HG03108 (cell line): ENCODE measurements around the gene HCN4.
"Not testable (repeated sequence)": the region's sequence is repeated elsewhere in the genome, so short reads cannot be mapped to it uniquely, and the experiment has no call there.

ENCODE experiments used
- ATAC-seq: cut with Tn5 transposase; IDR thresholded peaks from one replicate; pipeline ENCODE4 v1.9.1; 2021; ENCODE audit warnings: moderate library complexity; ENCODE audit not compliant: unreplicated experiment

HCN4 gene

DNA sequence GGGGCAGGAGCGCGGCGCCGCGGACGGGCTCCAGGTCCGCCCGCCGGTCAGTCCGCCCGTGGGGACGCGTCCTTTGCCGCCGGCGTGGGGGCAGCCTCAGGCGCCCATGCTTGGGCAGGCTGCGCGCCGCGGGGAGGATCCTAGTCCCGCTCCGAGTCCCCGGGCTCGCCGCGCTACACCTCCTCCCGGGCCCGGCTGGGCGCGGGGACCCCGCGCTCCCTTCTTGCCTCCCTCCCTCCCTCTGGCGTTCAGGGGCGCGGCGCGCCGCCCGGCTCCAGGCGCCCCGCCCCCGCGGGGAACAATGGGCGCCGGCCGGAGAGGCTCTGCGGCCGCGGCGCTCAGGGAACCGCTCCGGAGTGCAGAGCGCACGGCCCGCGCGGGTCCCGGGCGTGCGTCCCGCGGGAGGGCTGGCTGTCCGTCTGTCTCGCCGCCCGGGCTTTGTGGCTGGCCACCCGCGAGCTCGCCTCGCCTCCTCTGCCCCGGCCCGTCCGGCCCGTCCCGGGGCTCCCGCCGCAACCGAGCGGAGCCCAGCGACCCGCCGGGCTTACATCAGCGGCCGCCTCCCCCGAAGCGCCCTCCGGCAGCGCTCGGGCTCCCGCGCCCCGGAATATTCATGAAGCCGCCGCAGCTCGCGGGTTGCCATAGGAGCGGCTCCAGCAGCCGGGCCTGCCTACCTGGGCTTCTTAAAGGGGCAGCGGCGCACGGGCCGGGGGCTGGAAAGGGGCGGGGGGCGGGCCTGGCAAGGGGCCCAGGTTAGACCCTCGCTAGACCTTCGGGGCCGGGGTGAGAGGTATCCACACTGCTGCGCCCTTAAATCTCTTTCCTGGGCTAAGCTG, at the start of gene HCN4:
Gene HCN4, minus strand, starts transcription at position 658 of the 836 bp plus-strand sequence. CDS start 688 bp downstream, outside the sequence.
- ATAC-seq, result no peak

DNA sequence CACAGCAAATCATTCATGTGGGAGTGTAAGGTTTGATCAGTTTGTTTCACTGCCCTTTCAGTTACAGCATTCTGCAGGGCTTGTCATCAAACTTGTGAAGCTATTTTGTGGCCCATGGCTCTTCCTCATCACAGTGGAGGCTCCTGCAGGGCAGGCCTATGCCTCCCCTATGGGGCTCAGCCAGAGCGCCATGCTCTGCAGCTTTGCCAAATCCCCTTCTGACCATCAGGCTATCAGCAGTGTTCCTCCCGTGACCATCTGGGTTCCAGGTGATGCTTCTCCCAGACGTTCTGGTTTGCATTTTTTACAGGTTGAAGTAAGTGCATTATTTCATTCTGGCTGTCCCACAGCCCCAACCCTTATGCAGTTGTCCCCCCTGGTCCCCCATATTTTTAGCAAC, 46.1 kb upstream of the HCN4 start:
- no peak for ATAC-seq

DNA sequence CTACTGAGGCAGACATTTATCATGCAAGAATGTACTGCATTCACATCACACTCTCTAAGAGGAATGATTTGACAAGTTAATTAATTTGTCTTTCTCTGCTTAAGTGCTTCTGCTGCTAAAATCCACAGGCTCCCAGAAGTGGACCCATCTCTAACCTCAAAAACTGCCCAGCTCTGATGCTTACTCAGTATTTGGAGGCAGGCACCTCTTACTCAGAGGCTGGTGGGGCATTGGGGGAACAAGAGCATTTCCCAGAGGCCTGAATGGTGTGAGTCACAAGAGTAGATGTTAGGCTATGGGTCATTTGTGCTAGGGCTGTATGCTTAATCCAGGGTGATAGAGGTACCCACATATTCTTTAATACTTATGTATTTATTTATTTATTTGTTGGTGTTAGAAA, 34.4 kb upstream of the HCN4 start:
- ATAC-seq, result no peak

DNA sequence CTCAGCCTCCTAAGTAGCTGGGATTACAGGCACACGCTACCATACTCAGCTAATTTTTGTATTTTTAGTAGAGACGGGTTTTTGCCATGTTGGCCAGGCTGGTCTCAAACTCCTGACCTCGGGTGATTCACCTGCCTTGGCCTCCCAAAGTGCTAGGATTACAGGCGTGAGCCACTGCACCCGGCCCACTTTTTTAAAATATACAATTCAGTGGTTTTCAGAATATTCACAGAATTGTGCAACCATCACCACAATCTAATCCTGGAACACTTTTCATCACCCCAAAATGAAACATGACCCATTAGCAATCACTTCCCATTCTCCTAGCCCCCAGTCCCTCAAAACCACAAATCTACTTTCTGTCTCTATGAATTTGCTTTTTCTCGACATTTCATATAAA, 31.5 kb upstream of the HCN4 start:
- not testable (repeated sequence) for ATAC-seq

DNA sequence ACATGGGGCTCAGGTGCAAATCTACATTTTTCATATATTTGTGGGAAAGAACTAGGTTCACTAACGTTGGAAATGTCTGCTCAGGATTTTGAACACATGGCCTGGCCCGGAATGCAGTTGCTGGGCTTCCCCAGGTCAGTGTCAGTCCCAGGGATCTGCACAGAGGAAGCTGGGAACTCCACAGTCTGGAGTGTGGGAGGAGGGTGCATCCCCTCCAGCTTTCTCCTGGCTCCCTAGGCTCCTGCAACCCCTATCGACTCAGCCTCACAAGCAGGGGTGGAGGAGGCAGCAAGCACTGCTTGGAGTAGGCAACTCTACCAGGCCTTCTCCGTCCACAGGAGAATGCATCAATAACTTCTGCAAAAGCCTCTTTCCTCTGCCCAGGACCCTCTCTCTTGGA, 30.1 kb upstream of the HCN4 start:
- no peak for ATAC-seq

DNA sequence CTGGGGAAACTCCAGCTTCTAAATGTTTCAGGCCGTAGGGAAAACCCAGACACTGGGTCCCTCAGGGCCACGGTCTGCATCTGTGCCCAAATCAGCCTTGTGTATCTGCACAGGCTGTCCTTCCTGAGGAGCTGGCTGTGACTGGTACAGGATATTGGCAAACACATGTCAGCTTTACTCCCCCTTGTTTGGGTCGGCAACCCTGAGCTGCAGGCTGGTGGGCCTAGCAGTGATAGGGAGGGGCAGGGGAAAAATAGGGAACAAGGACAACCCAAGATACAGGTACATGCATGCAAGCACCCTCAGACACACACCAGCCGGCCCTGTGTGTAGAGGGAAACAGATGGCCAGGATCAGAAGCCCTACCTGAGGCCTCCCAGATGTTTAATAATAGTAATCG, 28.7 kb upstream of the HCN4 start:
- no peak for ATAC-seq

DNA sequence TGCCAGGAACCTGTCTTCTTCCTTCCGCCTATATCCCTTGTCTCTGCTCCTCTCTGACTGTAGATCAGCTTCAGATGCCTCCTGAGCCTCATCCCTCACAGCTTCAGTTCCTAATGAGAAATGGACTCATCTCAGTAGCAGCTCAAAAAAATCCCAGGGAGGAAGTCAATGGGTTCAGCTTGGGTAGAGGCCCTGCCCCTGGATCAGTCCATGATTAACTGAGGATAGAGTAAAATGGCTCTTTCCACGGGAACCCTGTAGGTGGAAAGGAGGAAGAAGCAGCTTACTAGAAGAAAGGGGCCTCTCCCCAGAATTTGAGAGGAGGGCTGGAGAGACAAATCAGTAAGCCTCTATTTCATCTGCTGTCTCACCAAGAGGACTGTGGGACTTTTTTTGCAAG, 26.9 kb upstream of the HCN4 start:
- no peak for ATAC-seq

DNA sequence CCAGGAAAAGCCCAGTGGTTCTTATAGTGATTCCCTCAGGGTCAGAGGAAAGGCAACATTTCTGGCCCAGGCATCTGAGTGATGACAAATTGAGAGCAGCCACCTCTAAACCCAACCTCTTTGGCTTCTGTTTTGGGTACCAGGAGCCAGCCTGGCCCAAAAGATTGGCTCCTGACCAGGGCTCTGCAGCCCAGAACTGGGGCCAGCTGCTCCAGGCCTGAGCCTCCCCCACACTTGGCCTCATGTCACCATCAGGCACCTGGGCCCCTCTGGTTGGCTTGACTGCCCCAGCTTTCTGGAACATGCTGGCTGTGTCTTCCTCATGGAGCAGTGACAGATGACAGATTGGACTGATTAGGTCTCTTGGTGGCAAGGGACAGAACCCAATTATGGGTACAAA, 26.0 kb upstream of the HCN4 start:
- ATAC-seq, result no peak

DNA sequence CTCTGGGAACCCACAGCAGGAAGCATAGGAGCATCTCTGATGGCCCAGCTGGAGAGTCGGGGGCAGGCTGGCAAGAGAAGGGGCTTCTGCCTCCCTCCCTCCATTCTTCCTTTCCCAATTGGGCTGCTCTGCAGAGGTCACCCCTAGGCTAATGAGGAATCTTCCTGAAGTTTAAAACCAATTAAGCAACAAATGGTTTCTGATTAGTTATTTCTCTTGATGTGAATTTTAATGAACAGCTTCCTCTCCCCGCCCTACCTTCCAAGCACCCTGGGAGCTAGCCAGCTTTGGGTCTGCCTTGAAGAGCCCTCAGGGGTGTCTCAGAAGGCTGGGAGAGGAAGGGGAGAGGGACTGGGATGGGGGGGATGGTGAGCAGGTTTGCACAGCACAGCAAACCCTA, 24.6 kb upstream of the HCN4 start:
- no peak for ATAC-seq

DNA sequence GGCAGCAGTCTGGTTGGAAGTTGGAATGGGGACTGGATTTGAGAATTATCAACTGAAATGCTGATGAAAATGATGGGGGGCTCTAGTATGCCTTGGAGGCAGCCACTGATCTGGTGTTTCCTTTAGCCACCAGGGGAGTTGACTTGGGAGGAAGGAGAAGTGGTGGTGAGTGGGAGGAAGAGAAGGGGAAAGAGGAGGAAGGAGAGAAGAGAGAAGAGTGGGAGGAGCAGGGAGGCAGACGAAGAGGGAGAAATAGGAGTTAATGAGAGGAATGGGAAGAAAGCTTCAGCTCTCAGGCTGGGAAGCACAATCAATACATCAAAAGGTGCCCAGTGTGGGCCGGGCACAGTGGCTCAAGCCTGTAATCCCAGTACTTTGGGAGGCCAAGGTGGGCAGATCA, 23.3 kb upstream of the HCN4 start:
- no peak for ATAC-seq

DNA sequence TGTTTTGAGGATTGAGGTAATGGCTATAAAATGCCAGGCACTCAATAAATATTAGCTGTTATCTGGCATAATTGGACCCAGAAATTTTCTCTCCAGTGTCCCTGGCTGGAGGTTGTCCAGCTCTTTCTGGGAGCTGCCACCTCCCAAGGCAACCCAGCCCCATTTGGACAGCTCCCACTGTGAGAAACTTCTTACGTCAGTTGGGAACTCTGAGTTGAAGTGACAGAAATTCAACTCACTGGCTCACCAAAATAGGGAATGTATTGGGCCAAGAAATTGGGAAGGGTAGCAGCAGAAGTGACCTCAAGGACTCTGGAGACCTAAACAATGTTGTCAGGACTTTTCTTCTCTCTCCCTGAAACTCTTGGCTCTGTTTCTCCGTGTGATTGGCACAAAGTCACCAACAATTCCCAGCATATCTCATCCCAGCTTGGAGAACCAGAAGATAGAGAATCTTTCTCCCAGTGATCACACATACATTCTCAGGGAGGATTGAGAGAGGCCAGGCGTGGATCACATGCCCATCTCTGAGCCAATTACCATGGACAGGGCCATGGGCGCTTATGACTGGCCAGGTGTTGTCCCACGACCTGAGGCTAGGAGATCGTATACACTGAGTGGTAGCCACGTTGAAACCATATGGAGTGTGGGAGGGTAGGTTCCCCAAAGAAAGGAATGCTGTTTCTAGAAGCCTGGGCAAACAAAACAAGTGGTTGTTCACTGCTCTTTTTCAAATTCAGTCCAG, 22.5 kb upstream of the HCN4 start:
- no peak for ATAC-seq

DNA sequence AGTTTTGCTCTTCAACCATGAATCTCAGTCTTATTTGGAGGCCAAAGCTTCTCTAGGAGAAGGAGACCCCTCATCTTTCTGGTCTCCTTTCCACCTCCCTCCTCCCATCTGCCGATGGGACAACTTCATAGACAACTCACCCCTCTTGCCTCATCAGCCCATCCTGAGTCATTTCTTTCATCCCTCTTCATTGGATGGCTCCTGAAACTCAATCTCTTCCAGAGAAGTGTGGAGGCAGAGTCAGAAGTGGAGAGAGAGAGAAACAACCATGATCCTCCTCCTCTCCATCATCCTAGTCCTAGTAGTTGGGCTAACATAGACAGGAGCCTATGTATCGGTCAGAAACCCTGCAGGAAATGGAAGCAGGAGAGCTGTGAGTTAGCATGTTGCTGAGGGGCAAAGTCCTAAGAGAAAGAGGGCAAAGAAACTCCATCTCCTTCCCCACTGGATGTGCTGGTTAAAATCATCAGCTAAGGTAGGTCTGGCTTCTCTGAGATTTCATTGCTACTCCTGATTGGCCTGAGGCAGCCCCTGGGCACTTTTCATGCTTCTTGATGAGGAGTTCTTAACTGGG, 21.3 kb upstream of the HCN4 start:
- no peak for ATAC-seq

DNA sequence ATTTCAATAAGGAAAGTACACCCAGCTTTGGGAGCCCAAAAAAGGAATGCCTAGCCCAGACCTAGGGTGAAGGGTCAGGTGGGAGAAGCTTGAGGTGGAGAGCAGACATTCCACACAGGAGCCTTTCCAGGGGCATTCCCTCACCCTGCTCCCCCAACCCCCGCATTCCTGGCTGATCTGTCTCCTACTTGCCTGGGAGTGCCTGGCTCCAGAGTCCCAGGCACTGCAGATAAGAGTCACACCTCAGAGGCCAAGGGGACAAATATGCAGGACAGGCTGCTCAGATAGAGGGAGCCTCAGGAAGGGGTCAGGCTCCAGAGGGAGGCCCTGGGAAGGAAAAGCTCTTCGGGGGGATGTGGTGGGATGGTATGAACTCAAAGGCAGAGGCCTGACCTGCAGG, 20.8 kb upstream of the HCN4 start:
- ATAC-seq, result no peak

DNA sequence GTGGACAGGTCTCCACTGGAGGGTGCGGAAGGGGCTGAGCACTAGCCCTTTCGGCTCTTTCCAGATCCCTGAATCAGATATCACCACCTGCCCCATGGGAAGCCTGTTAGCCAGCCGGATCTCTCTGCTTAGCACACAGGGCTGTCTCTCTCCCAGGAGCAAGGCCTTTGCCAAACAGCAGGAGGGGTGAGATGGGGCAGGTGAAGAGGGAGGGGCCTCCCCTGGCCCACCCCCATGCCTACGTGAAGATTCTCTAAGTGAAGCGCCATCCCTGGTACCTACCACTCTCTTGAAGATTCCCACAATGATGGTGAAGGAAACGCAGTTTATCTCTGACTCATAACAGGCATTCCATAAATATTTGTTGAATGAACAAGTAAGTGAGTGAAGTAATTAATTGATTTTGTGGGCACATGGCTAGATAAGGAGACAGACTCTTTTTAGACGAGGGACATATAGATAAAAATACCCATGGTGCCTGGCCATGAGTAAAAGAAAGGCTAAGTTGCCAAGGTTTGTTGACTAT, 19.6 kb upstream of the HCN4 start:
- no peak for ATAC-seq

DNA sequence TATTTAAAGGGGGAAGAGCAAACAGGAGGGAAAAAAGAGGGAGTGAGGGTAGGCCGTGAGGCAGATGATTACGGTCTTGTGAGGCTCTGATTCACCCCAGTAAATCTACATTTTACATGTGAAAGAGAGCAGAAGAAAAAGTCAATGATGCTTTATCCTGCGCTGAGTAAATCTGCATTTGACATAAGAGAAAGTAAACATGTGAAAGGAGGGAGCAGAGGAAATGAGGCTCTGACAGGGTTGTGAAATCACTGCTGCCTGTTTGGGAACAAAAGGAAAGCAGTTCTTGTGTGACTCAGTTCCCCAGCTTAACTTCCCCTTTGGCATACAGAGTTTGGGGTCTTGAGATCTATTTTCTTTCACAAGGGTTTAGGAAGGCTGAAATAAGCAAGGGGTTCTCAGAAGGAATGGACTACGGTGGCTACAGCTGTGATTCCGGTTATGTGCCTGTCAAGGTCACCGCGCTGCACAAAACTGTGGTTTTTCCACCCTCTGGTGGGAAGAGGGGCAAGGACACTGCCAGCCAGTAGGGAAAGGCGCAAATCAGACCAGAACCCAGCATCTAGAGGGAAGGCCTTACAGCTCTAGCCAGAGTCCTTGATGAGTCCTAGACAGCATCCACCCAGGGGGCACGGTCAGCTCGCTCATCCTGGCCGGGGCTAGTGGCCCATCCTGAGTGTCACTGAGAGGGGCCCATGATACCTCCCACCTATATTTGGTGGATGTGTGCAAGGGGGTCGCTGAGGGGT, 18.9 kb upstream of the HCN4 start:
- ATAC-seq, result no peak

DNA sequence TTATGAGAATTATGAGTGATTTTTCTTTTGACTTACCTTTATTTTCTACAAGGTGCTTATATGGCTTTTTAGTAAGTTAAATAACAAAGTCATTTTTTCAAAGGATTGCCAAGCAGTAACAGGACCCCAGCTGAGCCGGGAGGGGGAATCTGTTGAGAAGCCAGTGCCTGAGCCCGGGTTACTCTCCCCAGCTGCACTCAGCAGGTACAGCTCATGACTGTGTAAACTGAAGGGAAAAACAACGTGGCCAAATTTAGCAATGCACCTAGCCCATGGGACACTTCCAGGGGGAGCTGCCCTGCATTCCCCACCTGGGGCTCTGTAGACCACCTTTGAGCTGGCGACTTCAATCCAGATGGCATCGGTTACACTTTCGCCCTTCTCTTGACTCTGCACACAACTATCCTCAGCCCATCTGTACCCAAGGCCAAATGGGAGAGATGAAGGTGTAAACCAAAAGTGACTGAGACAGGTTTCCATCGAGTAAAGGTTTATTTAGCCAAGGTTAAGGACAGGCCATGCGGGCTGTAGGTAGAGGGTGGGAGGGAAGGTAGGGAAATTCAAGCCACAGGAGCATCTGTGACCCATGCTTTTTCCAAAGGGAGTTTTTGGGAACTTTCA, 18.2 kb upstream of the HCN4 start:
- no peak for ATAC-seq

DNA sequence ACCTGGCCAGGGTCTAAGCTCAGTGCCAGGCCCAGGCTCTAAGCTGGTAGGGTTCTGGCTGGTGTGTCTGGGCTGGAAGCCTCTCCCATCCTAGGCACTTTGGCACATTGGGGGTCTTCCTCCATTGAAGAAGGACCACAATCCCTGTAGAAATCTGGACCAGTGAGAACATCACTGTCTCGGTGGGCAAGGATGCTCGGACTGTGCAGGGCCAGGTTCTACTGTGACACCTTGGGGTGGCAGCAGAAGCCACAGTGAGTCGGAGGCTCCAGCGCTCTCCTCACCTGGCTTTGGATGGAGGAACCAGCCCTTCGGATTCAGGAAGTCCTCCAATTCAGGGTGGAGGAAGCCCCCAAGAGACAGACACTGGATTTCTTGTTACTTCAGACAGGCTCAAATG, 17.5 kb upstream of the HCN4 start:
- no peak for ATAC-seq

DNA sequence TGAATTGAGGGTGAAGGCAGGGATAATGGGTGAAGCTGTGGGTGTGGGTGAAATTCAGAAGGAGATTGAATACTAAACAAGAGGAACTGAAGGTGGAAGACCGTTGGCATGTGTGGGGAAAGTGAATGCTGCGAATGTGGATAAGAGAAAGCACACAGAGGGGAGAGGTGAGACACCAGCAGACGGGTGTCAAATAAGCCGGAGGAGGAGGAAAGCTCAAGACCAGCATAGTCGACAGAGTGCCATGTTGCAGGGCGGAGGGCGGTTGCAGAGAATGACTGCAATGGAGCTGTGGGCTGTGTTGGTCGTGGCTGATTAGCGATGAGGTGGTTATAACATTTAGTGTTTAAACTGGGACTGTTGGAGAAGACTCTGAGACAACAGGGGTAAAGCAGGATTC, 16.4 kb upstream of the HCN4 start:
- no peak for ATAC-seq

DNA sequence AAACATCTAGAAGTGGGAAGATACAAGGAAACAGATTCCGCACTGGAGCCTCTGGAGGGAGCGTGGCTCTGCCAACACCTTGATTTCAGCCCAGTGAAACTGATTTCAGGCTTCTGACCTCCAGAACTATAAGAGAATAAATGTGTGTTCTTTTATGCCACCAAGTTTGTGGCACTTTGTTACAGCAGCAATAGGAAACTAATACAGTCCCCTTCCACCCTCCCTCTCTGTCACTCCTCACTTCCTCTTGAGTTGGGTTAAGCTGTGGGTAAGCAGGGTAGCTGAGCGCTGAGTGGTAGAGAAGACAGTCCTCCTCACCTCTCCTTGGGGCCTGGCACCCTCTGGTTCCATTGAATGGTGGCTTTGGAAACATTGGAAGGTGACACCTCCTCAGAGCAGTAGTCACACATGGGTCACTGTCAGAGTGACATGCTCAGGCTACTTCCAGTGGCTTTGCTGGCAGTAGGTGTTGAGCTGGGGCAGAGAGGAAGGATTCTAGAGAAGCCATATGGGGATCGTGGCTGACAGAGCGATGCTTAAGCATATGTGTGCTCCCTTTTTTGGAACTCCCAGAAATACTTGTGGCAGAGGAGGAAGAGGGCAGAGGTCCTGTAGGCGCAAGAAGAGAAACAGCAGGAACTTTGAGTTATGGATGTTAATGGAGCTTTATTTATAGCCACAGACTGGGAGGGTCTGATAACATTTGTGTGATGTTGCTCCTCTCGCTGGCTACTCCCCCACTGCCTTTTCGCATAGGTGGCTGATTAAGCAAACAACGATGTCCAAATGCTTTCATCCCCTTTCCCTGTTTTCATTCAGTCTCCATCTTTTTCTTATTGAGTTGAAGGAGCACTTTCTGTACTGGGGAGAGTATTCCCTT, 14.8 kb upstream of the HCN4 start:
- no peak for ATAC-seq

DNA sequence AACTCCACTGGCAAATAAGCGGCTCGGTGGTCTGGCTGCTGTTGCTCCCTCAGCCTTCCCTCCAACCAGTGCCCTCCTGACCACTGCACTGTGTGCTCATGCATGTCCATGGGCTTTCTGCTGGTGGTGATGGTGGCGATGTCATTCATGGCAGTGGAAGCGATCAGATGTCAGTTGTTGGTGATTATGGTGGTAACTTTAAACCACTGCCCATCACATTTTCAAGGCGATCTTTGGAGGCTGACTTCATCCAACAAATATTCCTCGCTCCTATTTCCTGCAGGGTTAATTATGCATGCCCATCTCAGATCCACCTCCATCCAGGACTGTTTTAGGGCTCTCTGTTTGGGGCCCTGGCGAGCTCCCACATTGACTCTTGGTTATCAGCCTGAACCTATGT, 13.4 kb upstream of the HCN4 start:
- no peak for ATAC-seq
